GM19463 (cell line): Measurements from ENCODE around the gene CACNA1D.

Experiments
- ATAC-seq: cut with Tn5 transposase; IDR thresholded peaks from one replicate; pipeline ENCODE4 v1.9.1; 2021; ENCODE audit warnings: mild to moderate bottlenecking, moderate library complexity; ENCODE audit not compliant: unreplicated experiment

The CACNA1D gene

GRCh38 chr3:53837331-53837730 is 342.9 kb downstream of the CACNA1D start:
- ATAC-seq = no peak

GRCh38 chr3:53841296-53841695 is 346.9 kb downstream of the CACNA1D start:
- ATAC-seq = no peak

GRCh38 chr3:53842436-53843194 is 348.2 kb downstream of the CACNA1D start:
- no peak for ATAC-seq

GRCh38 chr3:53843195-53844177 is 349.1 kb downstream of the CACNA1D start:
- ATAC-seq = peak; percentile 47

- peak; percentile 1 for ATAC-seq
Measured at GRCh38 chr3:53844262-53845102, 350.1 kb downstream of the CACNA1D start.

GRCh38 chr3:53845103-53845880 is 350.9 kb downstream of the CACNA1D start:
- ATAC-seq = no peak

GRCh38 chr3:53845881-53846133 is 351.4 kb downstream of the CACNA1D start:
- no peak for ATAC-seq

- ATAC-seq = peak; percentile 40
Measured at GRCh38 chr3:53846134-53846850, 351.9 kb downstream of the CACNA1D start, which contains the start of the genes CHDH and IL17RB. CHDH (minus strand) TSS chr3:53846419; CDS start chr3:53824008, 22,411 bp downstream. IL17RB (plus strand) TSS chr3:53846568; CDS start chr3:53846589, 21 bp downstream.

GRCh38 chr3:53846851-53847155 is 352.4 kb downstream of the CACNA1D start:
- no peak for ATAC-seq

GRCh38 chr3:53849916-53850315 is 355.5 kb downstream of the CACNA1D start:
- no peak for ATAC-seq

GRCh38 chr3:53850895-53851294 is 356.5 kb downstream of the CACNA1D start:
- ATAC-seq = no peak

- peak; percentile 66 for ATAC-seq
Measured at GRCh38 chr3:53856964-53857363, 362.6 kb downstream of the CACNA1D start.

- ATAC-seq = no peak
Measured at GRCh38 chr3:53858096-53858741, 363.8 kb downstream of the CACNA1D start.

GRCh38 chr3:53859178-53859577 is 364.8 kb downstream of the CACNA1D start:
- ATAC-seq = no peak

- no peak for ATAC-seq
Measured at GRCh38 chr3:53860196-53860595, 365.8 kb downstream of the CACNA1D start.

GRCh38 chr3:53862241-53862640 is 367.8 kb downstream of the CACNA1D start:
- ATAC-seq = no peak

GRCh38 chr3:53863145-53863544 is 368.7 kb downstream of the CACNA1D start:
- no peak for ATAC-seq
